ENCODE measurements around the gene WNT7A.
A peak's percentile ranks its signal among the peaks of the same experiment; 100 is the strongest.

The WNT7A gene

DNA sequence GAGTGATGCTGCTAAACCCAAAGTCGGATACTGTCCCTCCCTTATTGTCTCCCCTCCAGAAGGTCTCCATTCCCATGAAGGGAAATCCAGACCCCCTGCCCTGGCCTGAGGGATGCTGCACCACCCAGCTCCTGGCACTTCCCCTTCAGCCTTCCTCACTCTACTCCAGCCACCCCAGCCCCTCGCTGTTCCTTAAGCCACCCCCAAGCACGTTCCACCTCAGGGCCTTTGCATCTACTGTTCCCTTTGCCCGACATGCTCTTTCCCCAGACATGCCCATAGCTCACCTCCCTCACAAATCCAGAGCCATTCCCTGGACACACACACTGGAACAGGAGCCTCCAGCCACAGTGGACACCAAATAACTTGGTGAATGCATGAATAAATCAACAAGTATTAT lies 8.1 kb downstream of the WNT7A start:
- H3K4me3 ChIP-seq (ENCODE audit: low read depth, low read length): no peak overlapping the region
- no peak for DNase-seq (ENCODE audit: low read depth)
- TF ChIP-seq, protein P1, sequence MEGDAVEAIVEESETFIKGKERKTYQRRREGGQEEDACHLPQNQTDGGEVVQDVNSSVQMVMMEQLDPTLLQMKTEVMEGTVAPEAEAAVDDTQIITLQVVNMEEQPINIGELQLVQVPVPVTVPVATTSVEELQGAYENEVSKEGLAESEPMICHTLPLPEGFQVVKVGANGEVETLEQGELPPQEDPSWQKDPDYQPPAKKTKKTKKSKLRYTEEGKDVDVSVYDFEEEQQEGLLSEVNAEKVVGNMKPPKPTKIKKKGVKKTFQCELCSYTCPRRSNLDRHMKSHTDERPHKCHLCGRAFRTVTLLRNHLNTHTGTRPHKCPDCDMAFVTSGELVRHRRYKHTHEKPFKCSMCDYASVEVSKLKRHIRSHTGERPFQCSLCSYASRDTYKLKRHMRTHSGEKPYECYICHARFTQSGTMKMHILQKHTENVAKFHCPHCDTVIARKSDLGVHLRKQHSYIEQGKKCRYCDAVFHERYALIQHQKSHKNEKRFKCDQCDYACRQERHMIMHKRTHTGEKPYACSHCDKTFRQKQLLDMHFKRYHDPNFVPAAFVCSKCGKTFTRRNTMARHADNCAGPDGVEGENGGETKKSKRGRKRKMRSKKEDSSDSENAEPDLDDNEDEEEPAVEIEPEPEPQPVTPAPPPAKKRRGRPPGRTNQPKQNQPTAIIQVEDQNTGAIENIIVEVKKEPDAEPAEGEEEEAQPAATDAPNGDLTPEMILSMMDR (conservative IDR thresholded peaks at IDR 0.05; ENCODE audit: low read depth, low read length): no peak

DNA sequence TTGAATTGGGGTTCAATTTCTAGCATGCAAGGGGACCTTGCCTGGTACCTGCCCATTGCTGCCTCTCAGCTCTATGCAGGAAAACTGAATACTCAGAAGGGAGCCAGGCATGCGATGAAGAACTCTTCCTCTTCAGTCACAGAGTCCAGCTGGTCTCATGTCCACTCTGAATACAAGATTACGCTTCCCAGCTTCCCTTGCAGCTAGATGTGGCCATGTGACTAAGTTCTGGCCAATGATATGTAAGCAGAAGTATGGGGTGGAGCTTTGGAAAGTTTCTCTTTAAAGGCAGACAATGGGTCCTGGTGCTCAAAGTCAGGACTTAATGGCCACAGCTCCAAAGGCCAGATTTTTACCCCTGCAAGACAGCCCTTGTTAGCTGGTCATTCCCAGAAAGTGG lies 9.0 kb downstream of the WNT7A start:
- TF ChIP-seq, protein P1 (conservative IDR thresholded peaks at IDR 0.05; ENCODE audit: low read depth, low read length): no peak
- no peak overlapping the region for H3K4me3 ChIP-seq (ENCODE audit: low read depth, low read length)
- no peak for DNase-seq (ENCODE audit: low read depth)

DNA sequence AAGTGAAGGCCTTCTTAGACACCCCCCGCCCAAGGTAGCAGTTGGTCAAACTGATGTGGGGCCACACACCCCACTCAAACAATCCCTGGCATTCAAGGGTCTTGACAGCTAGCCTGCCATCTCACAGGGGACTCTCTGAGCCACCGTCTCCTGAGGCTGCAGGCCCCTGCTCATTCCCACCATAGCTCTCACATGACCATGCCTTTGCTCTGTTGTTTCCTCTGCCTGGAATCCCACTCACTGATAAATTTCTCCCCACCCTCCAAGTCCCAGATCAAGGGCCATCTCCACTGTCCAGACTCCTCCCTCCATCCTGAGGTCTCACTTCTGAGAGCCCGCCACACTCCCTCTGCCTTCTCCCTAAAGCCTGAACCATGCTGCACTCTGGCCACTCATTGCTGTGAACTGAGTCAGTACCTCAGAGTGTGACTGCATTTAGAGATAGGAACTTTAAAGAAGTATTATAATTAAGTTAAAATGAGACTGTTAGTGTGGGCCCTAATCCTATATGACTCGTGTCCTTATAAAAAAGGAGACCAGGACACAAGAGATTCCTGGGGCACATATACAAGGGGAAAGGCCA lies 10.0 kb downstream of the WNT7A start:
- no peak for DNase-seq (ENCODE audit: low read depth)
- TF ChIP-seq, protein P1 (conservative IDR thresholded peaks at IDR 0.05; ENCODE audit: low read depth, low read length): no peak
- no peak overlapping the region for H3K4me3 ChIP-seq (ENCODE audit: low read depth, low read length)

DNA sequence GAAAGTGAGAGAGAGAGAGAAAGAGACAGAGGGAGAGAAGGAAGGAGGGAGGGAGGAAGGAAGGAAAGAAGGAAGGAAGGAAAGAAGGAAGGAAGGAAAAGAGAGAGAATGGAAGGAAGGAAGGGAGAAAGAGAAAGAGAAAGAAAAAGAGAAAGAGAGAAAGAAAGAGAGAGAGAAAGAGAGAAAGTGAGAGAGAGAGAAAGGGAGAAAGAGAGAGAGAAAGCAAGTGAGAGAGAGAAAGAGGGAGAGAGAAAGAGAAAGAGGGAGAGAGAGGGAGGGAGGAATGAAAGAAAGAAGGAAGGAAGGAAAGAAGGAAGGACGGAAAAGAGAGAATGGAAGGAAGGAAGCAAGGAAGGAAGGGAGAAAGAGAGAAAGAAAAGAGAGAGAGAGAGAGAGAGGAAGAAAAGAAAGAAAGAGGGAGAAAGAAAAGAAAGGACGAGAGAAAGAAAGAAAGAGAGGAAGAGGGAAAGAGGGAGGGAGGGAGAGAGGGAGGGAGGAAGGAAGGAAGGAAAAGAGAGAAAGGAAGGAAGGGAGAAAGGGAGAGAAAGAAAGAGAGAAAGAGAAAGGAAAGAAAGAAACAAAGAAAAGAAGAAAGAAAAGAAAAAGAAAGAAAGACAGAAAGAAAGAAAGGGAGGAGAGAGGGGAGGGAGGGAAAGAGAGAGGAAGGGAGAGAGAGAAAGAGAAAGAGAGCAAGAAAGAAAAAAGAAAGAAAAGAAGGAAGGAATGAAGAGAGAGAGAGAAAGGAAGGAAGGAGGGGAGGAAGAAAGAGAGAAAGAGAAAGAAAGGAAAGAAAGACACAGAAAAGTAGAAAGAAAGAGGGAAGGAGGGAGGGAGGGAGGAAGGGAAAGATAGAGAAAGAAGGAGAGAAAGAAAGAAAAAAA lies 10.8 kb downstream of the WNT7A start:
- TF ChIP-seq, protein P1 (conservative IDR thresholded peaks at IDR 0.05; ENCODE audit: low read depth, low read length): no peak
- DNase-seq (ENCODE audit: low read depth): no peak
- H3K4me3 ChIP-seq (ENCODE audit: low read depth, low read length): no peak overlapping the region

DNA sequence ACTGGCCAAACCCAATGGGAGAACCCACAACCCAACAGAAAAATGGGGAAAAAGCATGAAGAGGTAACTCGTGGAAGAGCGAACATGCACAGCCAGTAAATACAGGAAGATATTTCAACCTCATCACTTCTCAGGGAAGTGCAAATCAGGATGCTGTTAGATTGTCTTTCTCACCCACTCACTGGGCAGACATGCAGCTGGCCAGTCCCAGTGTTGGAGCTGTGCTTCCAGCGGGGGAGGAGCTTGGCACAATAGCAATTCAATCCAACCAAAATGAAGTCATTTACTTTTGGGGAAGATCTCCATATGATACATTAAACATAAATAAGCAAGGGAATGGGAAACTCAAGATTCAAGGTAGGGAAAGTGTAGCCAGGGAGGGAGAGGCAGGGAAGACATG lies 12.1 kb downstream of the WNT7A start:
- TF ChIP-seq, protein P1 (conservative IDR thresholded peaks at IDR 0.05; ENCODE audit: low read depth, low read length): no peak
- H3K4me3 ChIP-seq (ENCODE audit: low read depth, low read length): no peak overlapping the region
- DNase-seq (ENCODE audit: low read depth): no peak

DNA sequence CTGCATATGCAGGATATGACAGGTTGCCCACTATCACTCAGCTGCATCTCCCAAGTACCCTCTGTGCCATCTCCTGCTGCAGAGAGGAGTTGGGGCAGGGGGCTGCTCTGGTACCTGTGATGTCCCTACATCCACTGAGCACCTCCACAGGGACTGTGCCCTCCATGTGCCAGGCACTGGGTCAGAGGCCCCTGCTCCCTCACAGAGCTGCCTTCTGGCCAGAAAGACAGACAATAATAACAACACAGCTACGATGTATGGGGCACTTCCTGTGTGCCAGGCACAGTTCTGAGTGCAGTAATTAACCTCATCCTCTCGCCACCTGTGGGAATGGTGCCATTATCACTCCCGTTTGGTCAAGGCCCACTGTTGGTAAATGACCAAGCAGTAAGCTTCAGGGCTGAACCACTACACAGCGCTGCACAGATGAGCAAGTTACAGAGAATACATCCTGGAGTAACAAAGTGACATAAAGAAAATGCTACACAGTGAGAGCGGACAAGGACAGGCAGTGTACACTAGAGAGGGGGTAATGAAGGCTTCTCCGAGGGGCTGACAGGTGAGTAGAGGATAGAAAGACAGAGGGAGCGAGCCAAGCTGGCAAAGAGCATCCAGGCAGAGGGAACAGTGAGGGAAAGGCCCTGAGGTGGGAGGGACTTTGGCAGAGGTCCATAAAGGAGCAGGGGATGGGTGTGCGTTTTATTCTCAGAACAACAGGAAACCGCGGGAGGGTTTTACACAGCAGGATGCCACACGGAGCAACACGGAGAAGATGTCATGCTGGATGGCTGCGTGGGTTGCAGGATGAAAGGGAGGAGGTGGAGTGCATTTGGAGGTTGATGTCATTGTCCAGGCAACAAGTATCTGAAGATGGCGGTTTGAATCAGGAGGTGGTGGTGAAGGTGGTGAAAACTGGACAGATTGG lies 13.6 kb downstream of the WNT7A start:
- TF ChIP-seq, protein P1 (conservative IDR thresholded peaks at IDR 0.05; ENCODE audit: low read depth, low read length): no peak
- H3K4me3 ChIP-seq (ENCODE audit: low read depth, low read length): no peak overlapping the region
- peak; percentile 11 for DNase-seq (ENCODE audit: low read depth)

Measured in choroid plexus epithelial cell (primary cell).